GM12878 (cell line): ENCODE measurements around the gene MDGA2. TPM values are rescaled to one million over a fixed set of nuclear protein-coding genes. Genes with fewer than 3 reads are reported as not detected.

Experiments
- ATAC-seq: fragments of 200-7000 bp; cut with Tn5 transposase; 3 replicates; pipeline ENCODE4 v1.9.1; 2020; ENCODE audit warnings: mild to moderate bottlenecking, moderate library complexity
- BruUV-seq: library from RNA; stranded (reverse); fragments of 400-500 nt; replicated peaks from 2 replicates; lab custom pipeline; 2021; lab: Mats Ljungman, UMichigan
- CTCF ChIA-PET: fragments of 300-600 bp; sonication (Branson Sonifier 250); formaldehyde crosslinking; extraction: SDS; loops from one replicate; lab custom pipeline; 2021; ENCODE audit warnings: inconsistent platforms; lab: Yijun Ruan, JAX
- POLR2A ChIA-PET: fragments of 350-600 bp; formaldehyde crosslinking; extraction: SDS; loops from one replicate; lab custom pipeline; 2021; ENCODE audit warnings: inconsistent platforms; lab: Charles Lee
- RAD21 ChIA-PET: fragments of 300-600 bp; sonication (Branson Sonifier 250); formaldehyde crosslinking; loops from one replicate; lab custom pipeline; 2023; ENCODE audit warnings: antibody characterized with exemption; ENCODE audit not compliant: unreplicated experiment; lab: Charles Lee
- SMC1A ChIA-PET: fragments of 300-600 bp; sonication (Branson Sonifier 250); formaldehyde crosslinking; loops from one replicate; lab custom pipeline; 2023; ENCODE audit not compliant: unreplicated experiment, uncharacterized antibody; lab: Charles Lee
- DNase-seq: peaks from one replicate; pipeline ENCODE4 v3.0.0-alpha.2; 2011; ENCODE audit warnings: low read depth, low spot score
- FAIRE-seq: peaks from 3 replicates; lab custom pipeline; 2011; peaks lifted over from hg19 to GRCh38; lab: Jason Lieb, UNC
- H2AFZ ChIP-seq: 2 replicates; pipeline ENCODE4 v1.6.0; 2011; ENCODE audit warnings: low read depth, low read length, control low read depth; ENCODE audit not compliant: control insufficient read depth
- H3K27ac ChIP-seq: 2 replicates; pipeline ENCODE4 v1.5.1; 2011; ENCODE audit warnings: control low read depth; ENCODE audit not compliant: control insufficient read depth, insufficient read depth
- H3K27me3 ChIP-seq, 2 experiments: replicated peaks in 1 of 2; 2 replicates each; pipeline versions ENCODE4 v1.6.0 to v1.6.1; 2011; ENCODE audit warnings: low read length in 1 of 2; ENCODE audit not compliant: control insufficient read depth in 2 of 2, insufficient read depth in 2 of 2
- H3K36me3 ChIP-seq, 2 experiments: 2 replicates each; pipeline ENCODE4 v1.5.1; 2011; ENCODE audit warnings: low read length in 1 of 2; ENCODE audit not compliant: control insufficient read depth in 2 of 2, insufficient read depth in 2 of 2
- H3K4me1 ChIP-seq: 2 replicates; pipeline ENCODE4 v1.6.1; 2011; ENCODE audit warnings: mild to moderate bottlenecking, low read length, moderate library complexity, mixed read lengths; ENCODE audit not compliant: control insufficient read depth, insufficient read depth
- H3K4me2 ChIP-seq: 2 replicates; pipeline ENCODE4 v1.6.0; 2011; ENCODE audit warnings: control low read depth; ENCODE audit not compliant: control insufficient read depth, insufficient read depth
- H3K4me3 ChIP-seq: fragments of 200-600 bp; sonication (generic); 2 replicates; pipeline ENCODE4 v1.5.1; 2016
- H3K79me2 ChIP-seq: 2 replicates; pipeline ENCODE4 v1.6.0; 2011; ENCODE audit warnings: low read length; ENCODE audit not compliant: control insufficient read depth, insufficient read depth
- H3K9ac ChIP-seq: 2 replicates; pipeline ENCODE4 v1.8.0; 2011; ENCODE audit warnings: low read length, control low read depth, mixed read lengths; ENCODE audit not compliant: control insufficient read depth, insufficient read depth
- H3K9me3 ChIP-seq: replicated peaks from 3 replicates; pipeline ENCODE4 v1.5.1; 2011; ENCODE audit warnings: mild to moderate bottlenecking, low read length; ENCODE audit not compliant: control insufficient read depth, insufficient read depth
- H4K20me1 ChIP-seq: 2 replicates; pipeline ENCODE4 v1.6.0; 2011; ENCODE audit not compliant: control insufficient read depth, insufficient read depth
- ASH2L ChIP-seq: fragments of 300-600, 200-600 bp; sonication (generic); IDR thresholded peaks from 2 replicates; pipeline ENCODE4 v1.6.1; 2017; ENCODE audit warnings: low read depth, mild to moderate bottlenecking, borderline replicate concordance
- EZH2 ChIP-seq: IDR thresholded peaks from 2 replicates; pipeline ENCODE4 v1.6.1; 2012; ENCODE audit warnings: low read depth, mild to moderate bottlenecking, control low read depth, inconsistent platforms, low read length, borderline replicate concordance; ENCODE audit not compliant: control insufficient read depth
- KDM1A ChIP-seq: fragments of 200-600 bp; sonication (generic); IDR thresholded peaks from 2 replicates; pipeline ENCODE4 v1.6.1; 2016; ENCODE audit warnings: borderline replicate concordance
- MEF2B ChIP-seq: fragments of 450-650 bp; IDR thresholded peaks from 2 replicates; pipeline ENCODE4 v1.6.1; 2018; ENCODE audit warnings: mild to moderate bottlenecking, moderate library complexity; ENCODE audit not compliant: partially characterized antibody, poor library complexity, severe bottlenecking
- MXI1 ChIP-seq: fragments of 150-350 bp; IDR thresholded peaks from 2 replicates; pipeline ENCODE4 v1.6.1; 2011; ENCODE audit warnings: low read depth, mild to moderate bottlenecking, inconsistent platforms, low read length, improper control_type of control experiment
- PAX8 ChIP-seq: fragments of 450-650 bp; IDR thresholded peaks from 2 replicates; pipeline ENCODE4 v1.6.1; 2017; ENCODE audit warnings: mild to moderate bottlenecking, moderate library complexity
- RAD21 ChIP-seq: IDR thresholded peaks from 2 replicates; pipeline ENCODE4 v1.6.1; 2011; ENCODE audit warnings: mild to moderate bottlenecking, low read depth, low read length, moderate library complexity; ENCODE audit not compliant: insufficient read depth
- RELA ChIP-seq: fragments of 450-650 bp; IDR thresholded peaks from 2 replicates; pipeline ENCODE4 v1.8.0; 2014; ENCODE audit warnings: borderline replicate concordance; ENCODE audit not compliant: partially characterized antibody
- SREBF1 ChIP-seq: IDR thresholded peaks from 2 replicates; pipeline ENCODE4 v1.6.1; 2012; ENCODE audit warnings: mild to moderate bottlenecking, low read length
- STAT1 ChIP-seq: fragments of 450-650 bp; conservative IDR thresholded peaks from 2 replicates; pipeline ENCODE4 v1.6.1; 2014; ENCODE audit warnings: antibody characterized with exemption, mild to moderate bottlenecking
- SUZ12 ChIP-seq: fragments of 200-600 bp; sonication (generic); IDR thresholded peaks from one replicate; pipeline ENCODE4 v1.6.1; 2018; ENCODE audit warnings: antibody characterized with exemption, mild to moderate bottlenecking; ENCODE audit not compliant: unreplicated experiment
- ZBED1 ChIP-seq: IDR thresholded peaks from 2 replicates; pipeline ENCODE4 v1.6.1; 2016; ENCODE audit warnings: borderline replicate concordance
- ZNF207 ChIP-seq: fragments of 450-650 bp; IDR thresholded peaks from 2 replicates; pipeline ENCODE4 v1.6.1; 2014; ENCODE audit warnings: antibody characterized with exemption, mild to moderate bottlenecking, borderline replicate concordance
- ZNF217 ChIP-seq: fragments of 450-650 bp; IDR thresholded peaks from 2 replicates; pipeline ENCODE4 v1.6.1; 2017; ENCODE audit warnings: antibody characterized with exemption, mild to moderate bottlenecking
- WGBS: methylation state at CpG from one replicate; pipeline ENCODE4 v1.1.6; 2016; ENCODE audit warnings: low lambda C conversion rate; ENCODE audit not compliant: insufficient replicate concordance, insufficient coverage; ENCODE audit errors: missing lambda C conversion rate; 5-methylcytosine and 5-hydroxymethylcytosine counted together
- in situ Hi-C: fragments of 300-500 bp; cut with MboI; formaldehyde crosslinking; loops from 9 replicates; pipeline ENCODE4 v1.14.3; 2018; ENCODE audit warnings: mixed read lengths
- intact Hi-C: fragments of 100-400 bp; cut with micrococcal nuclease; formaldehyde crosslinking; loops from one replicate; pipeline ENCODE4 v1.14.2; 2022; ENCODE audit not compliant: unreplicated experiment
- polyA plus RNA-seq, 11 experiments: library from polyadenylated mRNA; depleted of rRNA in 4 of 11; unstranded in 6 of 11; stranded (reverse) in 5 of 11; fragments of >200 nt; fragmentation: Nextera tagmentation in 4 of 11; fragmentation: Illumina TruSeq in 1 of 11; extraction: Ambion mirVana in 4 of 11; extraction: Trizol in 1 of 11; gene quantifications; 1 replicate in 1 of 11; 2 replicates in 10 of 11; pipeline versions ENCODE4 v1.2.1 to v1.2.3, GENCODE V29; 2011 to 2016; ENCODE audit warnings: inconsistent platforms in 2 of 11, missing spikeins in 2 of 11, low read depth in 1 of 11
- total RNA-seq, 4 experiments: library from RNA; depleted of rRNA in 3 of 4; stranded (reverse); fragments of >200 nt in 3 of 4; fragmentation: Illumina TruSeq in 1 of 4; extraction: Trizol in 1 of 4; gene quantifications; 2 replicates each; pipeline versions ENCODE4 v1.2.1 to v1.2.3, GENCODE V29; 2013 to 2021

The MDGA2 gene
- total and polyA plus RNA-seq, 10 of the 15 experiments (the other 5 are each of a cell fraction or from before 2014, with no cell fraction given): not detected

GRCh38 chr14:47223656-47224055 is 451.7 kb downstream of the MDGA2 start:
- H3K27ac ChIP-seq: no peak overlapping the region
- intact Hi-C loops: no loop called here
- H3K79me2 ChIP-seq: no peaks in the 10 kb centered on the region
- no peak for TF ChIP-seq EZH2
- TF ChIP-seq ZNF207: no peak
- TF ChIP-seq RELA: no peak
- no peak for TF ChIP-seq SREBF1
- TF ChIP-seq ZBED1: no peak
- TF ChIP-seq MXI1: no peak
- TF ChIP-seq ZNF217: no peak
- TF ChIP-seq KDM1A: no peak
- no peak for TF ChIP-seq ASH2L
- H3K4me3 ChIP-seq: no peak overlapping the region
- H3K27me3 ChIP-seq: no peaks in the 10 kb centered on the region
- FAIRE-seq (no peak), ATAC-seq (no peak), DNase-seq (no peak)
- no peaks in the 10 kb centered on the region for H3K9me3 ChIP-seq
- no peak overlapping the region for H3K9ac ChIP-seq
- RAD21 ChIA-PET: no interaction called here
- H2AFZ ChIP-seq: no peak overlapping the region
- no peaks in the 10 kb centered on the region for H4K20me1 ChIP-seq
- SMC1A ChIA-PET: no interaction called here
- H3K4me2 ChIP-seq: no peak overlapping the region
- BruUV-seq: no TSS peak
- 33% methylated on average over 4 of the region's 4 CpGs for WGBS
- no peaks in the 10 kb centered on the region for H3K4me1 ChIP-seq
- CTCF ChIA-PET: no interaction called here
- POLR2A ChIA-PET: no interaction called here
- in situ Hi-C loops: no loop called here
- no peaks in the 10 kb centered on the region for H3K36me3 ChIP-seq

DNA sequence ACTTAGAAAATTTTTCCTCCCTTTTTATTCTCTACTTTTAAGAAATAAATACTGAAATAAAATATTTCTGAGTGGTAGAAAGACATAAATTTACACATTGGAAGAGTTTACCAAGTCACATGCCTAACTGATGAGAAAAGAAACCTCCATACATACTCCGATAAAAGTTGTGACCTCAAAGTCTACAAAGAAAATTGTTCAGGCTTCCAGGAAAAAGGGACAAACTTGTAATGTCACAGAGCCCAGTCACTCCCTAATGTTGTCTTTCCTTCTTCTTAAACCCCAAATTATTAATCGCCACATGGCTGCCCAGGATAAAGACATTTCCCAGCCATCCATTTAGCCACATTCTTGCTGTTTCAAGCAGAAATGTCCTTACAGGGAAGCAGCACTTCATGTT is 455.3 kb downstream of the MDGA2 start:
- H3K36me3 ChIP-seq: no peaks in the 10 kb centered on the region
- H3K4me2 ChIP-seq: no peak overlapping the region
- no peaks in the 10 kb centered on the region for H3K27me3 ChIP-seq
- CTCF ChIA-PET: no interaction called here
- no peaks in the 10 kb centered on the region for H3K9me3 ChIP-seq
- RAD21 ChIA-PET: no interaction called here
- TF ChIP-seq STAT1 (no peak), RAD21 (no peak), PAX8 (no peak), SUZ12 (no peak), MEF2B (no peak)
- FAIRE-seq: no peak
- in situ Hi-C loops (no loop called here), intact Hi-C loops (no loop called here)
- H3K4me3 ChIP-seq: no peak overlapping the region
- WGBS: 0% methylated on average over 2 of the region's 2 CpGs
- POLR2A ChIA-PET: no interaction called here
- no peak for ATAC-seq
- DNase-seq: no peak
- SMC1A ChIA-PET: interaction anchor here (0.6 kb wide), 1 partner anchor 57 kb away, joined by 3 read pairs; no protein-coding TSS in a partner anchor
- no peak overlapping the region for H2AFZ ChIP-seq
- no peak overlapping the region for H3K27ac ChIP-seq
- no peaks in the 10 kb centered on the region for H4K20me1 ChIP-seq
- BruUV-seq: no TSS peak
- no peaks in the 10 kb centered on the region for H3K79me2 ChIP-seq
- H3K9ac ChIP-seq: no peak overlapping the region
- no peaks in the 10 kb centered on the region for H3K4me1 ChIP-seq
